Ovary (tissue), 3 donors: ENCODE data around the gene NDC1.

ENCODE experiments used
- POLR2A ChIP-seq: fragments of 450-650 bp; IDR thresholded peaks from one replicate; pipeline ENCODE4 v1.6.1; 2017; ENCODE audit warnings: antibody characterized with exemption, mild to moderate bottlenecking, moderate library complexity
- TF ChIP-seq, protein P1 (sequence below), 3 donors: fragments of 450-650 bp in 2 of 3; fragments of 200-600 bp in 1 of 3; IDR thresholded peaks; one replicate each; pipeline versions ENCODE4 v1.5.1 to v1.8.0; 2016 to 2022; ENCODE audit warnings: antibody characterized with exemption in 3 of 3, mild to moderate bottlenecking in 1 of 3
- donor health status: DM: no; HTN: no; CAD: no.

DNA sequence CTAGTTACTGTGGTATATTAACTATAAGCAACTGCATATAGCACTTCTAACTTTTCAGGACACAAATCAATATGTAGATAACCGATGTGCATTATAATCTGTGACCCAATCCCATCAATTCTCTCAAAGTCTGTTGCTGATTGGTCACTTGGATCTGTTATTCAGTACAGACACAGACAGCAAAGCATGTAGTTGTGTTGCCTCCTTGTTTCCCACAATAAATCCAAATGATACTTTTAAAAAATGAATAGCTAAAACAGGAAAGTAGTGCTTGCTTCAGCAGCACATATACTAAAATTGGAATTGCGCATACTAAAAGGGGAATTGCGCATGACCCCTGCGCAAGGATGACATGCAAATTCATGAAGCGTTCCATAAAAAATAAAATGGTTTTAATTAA is 28.1 kb downstream of the NDC1 start:
- TF ChIP-seq, protein P1, sequence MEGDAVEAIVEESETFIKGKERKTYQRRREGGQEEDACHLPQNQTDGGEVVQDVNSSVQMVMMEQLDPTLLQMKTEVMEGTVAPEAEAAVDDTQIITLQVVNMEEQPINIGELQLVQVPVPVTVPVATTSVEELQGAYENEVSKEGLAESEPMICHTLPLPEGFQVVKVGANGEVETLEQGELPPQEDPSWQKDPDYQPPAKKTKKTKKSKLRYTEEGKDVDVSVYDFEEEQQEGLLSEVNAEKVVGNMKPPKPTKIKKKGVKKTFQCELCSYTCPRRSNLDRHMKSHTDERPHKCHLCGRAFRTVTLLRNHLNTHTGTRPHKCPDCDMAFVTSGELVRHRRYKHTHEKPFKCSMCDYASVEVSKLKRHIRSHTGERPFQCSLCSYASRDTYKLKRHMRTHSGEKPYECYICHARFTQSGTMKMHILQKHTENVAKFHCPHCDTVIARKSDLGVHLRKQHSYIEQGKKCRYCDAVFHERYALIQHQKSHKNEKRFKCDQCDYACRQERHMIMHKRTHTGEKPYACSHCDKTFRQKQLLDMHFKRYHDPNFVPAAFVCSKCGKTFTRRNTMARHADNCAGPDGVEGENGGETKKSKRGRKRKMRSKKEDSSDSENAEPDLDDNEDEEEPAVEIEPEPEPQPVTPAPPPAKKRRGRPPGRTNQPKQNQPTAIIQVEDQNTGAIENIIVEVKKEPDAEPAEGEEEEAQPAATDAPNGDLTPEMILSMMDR (IDR thresholded peaks at IDR 0.05): no peak
- no peak for TF ChIP-seq POLR2A
